Measurements from ENCODE around the gene TBC1D32.
"Not testable (repeated sequence)": the region's sequence is repeated elsewhere in the genome, so short reads cannot be mapped to it uniquely, and the experiment has no call there.

- TF ChIP-seq POLR2A, POLR2AphosphoS5 (IDR thresholded peaks at IDR 0.05; ENCODE audit: low read depth, low read length): not testable (repeated sequence)
Measured at GRCh38 chr6:121172451-121172850, 161.8 kb downstream of the TBC1D32 start.
